GM21717 (cell line): Measurements from ENCODE around the gene SEPHS1.
"Not testable (repeated sequence)": the region's sequence is repeated elsewhere in the genome, so short reads cannot be mapped to it uniquely, and the experiment has no call there.

Experiments used
- ATAC-seq: cut with Tn5 transposase; IDR thresholded peaks from one replicate; pipeline ENCODE4 v1.9.1; 2021; ENCODE audit warnings: mild to moderate bottlenecking, moderate library complexity; ENCODE audit not compliant: unreplicated experiment

The SEPHS1 gene

GRCh38 chr10:13291821-13292773 lies 56.0 kb downstream of the SEPHS1 start:
- no peak for ATAC-seq

DNA sequence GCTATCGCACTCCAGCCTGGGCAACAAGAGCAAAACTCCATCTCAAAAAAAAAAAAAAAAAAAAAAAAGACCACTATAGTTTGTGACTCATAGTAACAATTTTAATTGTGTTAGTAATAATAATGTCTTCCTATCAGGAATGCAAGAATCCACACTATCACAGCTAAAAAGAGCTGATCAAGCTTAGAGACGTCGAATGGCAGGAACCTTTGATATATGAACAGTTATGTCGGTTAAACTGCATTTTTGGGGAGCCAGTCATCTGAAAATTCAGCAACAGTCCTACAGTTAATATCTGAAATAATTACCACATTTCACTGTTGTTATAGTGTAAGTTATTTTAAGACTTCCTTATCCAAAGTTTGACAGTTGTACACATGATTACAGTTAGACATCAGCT lies 57.0 kb downstream of the SEPHS1 start:
- ATAC-seq, result no peak

GRCh38 chr10:13284050-13284449 lies 64.0 kb downstream of the SEPHS1 start:
- ATAC-seq, result no peak

- not testable (repeated sequence) for ATAC-seq
Measured at GRCh38 chr10:13282348-13282747, 65.7 kb downstream of the SEPHS1 start.

DNA sequence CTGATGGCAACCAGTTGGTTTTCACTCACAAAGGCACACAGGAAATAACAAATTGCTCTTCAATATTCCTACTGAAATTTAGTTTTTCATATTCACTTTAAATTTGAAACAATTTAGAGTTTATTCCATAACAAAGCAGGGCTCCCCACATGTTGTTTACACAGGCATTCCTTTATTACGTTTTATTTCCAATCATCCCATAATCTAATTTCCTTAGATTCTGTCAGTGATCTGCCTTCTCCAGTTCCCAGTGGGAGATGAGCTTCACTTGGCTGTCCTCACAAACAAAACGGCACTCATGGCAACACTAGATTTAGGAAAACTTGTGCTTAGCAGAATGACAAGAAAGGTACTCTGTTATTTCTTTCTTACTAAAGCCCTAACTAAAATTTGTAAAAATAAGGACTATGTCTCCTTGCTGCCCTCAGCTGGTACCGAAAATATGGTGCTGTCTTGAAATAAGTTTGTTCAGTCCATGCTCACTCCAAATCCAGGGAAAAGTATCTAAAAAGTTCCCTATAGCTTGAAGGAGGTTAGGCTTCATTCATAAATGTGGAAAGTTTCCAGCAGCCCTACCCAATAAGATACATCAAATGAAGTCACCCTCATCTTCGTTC lies 71.2 kb downstream of the SEPHS1 start:
- ATAC-seq, result no peak

DNA sequence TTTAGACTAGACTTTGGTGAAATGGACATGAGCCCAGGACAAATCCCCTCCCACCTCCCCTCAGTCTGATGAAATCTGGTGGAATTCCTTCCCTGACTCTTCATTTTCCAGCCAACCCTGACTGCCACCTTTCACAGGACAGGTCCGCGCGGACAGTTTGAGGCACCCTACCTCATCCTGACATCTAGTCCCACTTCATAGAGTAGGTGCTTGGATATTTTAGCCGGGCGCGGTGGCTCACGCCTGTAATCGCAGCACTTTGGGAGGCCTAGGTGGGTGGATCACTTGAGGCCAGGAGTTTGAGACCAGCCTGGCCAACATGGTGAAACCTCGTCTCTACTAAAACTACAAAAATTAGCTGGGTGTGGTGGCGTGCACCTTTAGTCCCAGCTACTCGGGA lies 71.9 kb downstream of the SEPHS1 start:
- not testable (repeated sequence) for ATAC-seq

DNA sequence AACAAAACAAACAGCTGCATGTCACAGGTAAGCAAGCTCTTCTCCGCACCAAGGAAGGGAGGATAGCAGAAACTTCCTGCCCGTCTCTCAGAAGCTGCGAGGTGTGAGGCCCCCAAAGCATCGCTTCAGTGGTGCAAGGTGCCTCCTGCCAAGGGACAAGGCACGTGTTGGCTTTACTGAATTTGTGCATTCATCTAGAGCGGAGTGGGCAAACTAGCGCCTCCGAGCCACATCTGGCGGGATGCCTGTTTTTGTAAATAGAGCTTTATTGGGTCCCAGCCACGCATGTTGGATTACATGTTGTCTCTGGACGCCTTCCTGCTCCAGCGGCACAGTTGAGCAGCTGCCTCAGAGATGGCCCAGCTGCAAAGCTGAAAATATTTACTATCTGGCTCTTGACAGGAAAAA lies 75.9 kb downstream of the SEPHS1 start:
- no peak for ATAC-seq

DNA sequence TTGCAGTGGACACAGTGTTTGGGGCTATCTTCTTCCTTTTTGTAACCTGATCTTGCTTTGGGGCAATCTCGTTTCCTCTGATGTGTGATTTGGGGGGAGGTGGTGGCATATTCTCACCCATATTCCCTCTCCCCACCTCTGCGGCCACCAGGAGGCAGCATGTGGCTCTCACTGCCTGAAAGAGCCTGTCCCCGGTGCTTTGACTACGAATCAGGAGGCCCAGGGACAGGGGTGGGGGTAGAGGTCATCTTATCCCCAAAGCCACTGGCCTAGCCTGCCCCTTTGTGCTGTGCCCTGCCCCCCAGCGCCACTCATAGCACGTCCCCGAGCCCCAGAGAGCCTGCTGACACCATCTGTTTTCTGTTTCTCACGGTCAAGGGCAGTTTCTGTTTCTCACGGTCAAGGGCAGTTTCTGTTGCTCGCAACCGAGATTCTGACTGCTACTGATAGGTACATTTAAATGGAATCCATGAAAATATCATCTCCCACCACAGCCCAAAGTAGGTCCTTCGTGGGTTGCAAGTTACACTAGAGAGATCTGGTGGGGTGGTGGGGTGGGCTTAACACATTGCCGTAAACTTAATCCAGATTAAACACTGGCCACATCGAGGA lies 76.4 kb downstream of the SEPHS1 start:
- no peak for ATAC-seq

DNA sequence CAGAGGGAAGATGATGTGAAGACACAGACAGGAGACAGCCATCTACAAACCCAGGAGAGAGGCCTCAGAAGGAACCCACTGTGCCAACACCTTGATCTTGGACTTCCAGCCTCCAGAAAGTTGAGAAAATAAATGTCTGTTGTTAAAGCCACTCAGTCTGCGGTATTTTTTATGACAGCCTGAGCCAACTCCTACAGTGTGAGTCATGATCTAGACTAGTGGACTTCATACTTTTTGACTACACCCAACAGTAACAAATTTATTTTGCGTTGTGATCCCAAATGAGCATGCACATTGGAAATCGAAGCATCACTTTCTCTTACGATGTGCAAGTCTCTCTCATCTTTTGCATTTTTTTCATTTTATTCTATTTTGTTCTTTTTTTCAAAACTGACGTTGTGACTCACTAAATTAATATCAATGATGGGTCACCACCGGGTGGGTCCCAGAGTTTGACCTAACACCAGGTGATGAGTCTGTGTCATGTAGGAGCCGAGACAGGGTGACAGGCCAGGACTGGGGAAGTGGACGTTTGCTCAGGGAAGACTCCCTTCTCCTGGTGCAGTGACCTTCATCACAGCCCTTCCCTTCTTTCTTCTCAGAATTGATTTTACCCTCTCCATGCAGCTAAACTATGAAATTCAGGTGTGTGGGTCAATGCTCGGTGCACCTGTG lies 77.1 kb downstream of the SEPHS1 start:
- no peak for ATAC-seq

GRCh38 chr10:13268841-13269240 lies 79.3 kb downstream of the SEPHS1 start:
- ATAC-seq, result no peak

- no peak for ATAC-seq
Measured at GRCh38 chr10:13268310-13268709, 79.8 kb downstream of the SEPHS1 start.
